ENCODE results near the gene ACSF3. TPM values are rescaled to one million over a fixed set of nuclear protein-coding genes. Genes with fewer than 3 reads are reported as not detected.
A peak's percentile ranks its signal among the peaks of the same experiment; 100 is the strongest.
"Not testable (repeated sequence)": the region's sequence is repeated elsewhere in the genome, so short reads cannot be mapped to it uniquely, and the experiment has no call there.

Gene ACSF3
- total RNA-seq, 3 donors from 2014 or later (not counting 1 experiment from before 2014, with no cell fraction given) = 45.0 to 71.4 (median 51.6) TPM

- no peaks in the 10 kb centered on the region for H3K27me3 ChIP-seq (ENCODE audit: control insufficient read depth, insufficient read depth, low read length)
- H3K4me1 Mint-ChIP-seq = peaks cover 0 to 11% of the 10 kb centered on the region in 2 donors
- no peaks in the 10 kb centered on the region for H3K36me3 Mint-ChIP-seq
- intact Hi-C loops (cut with micrococcal nuclease) = no loop called here
- H3K4me1 ChIP-seq (ENCODE audit: control insufficient read depth, insufficient read depth, low read length) = no peaks in the 10 kb centered on the region
- peak; percentile 52 to 70 (median 54) for ATAC-seq
- H3K4me3 Mint-ChIP-seq = no peak overlapping the region
- no peak overlapping the region for H3K27ac Mint-ChIP-seq
- H3K27ac ChIP-seq (ENCODE audit: low read length) = no peak overlapping the region
- no peaks in the 10 kb centered on the region for H3K36me3 ChIP-seq (ENCODE audit: control insufficient read depth, insufficient read depth, low read length)
- TF ChIP-seq, protein P1, sequence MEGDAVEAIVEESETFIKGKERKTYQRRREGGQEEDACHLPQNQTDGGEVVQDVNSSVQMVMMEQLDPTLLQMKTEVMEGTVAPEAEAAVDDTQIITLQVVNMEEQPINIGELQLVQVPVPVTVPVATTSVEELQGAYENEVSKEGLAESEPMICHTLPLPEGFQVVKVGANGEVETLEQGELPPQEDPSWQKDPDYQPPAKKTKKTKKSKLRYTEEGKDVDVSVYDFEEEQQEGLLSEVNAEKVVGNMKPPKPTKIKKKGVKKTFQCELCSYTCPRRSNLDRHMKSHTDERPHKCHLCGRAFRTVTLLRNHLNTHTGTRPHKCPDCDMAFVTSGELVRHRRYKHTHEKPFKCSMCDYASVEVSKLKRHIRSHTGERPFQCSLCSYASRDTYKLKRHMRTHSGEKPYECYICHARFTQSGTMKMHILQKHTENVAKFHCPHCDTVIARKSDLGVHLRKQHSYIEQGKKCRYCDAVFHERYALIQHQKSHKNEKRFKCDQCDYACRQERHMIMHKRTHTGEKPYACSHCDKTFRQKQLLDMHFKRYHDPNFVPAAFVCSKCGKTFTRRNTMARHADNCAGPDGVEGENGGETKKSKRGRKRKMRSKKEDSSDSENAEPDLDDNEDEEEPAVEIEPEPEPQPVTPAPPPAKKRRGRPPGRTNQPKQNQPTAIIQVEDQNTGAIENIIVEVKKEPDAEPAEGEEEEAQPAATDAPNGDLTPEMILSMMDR (IDR thresholded peaks at IDR 0.05) = no peak
- no peaks in the 10 kb centered on the region for H3K9me3 ChIP-seq (ENCODE audit: control insufficient read depth, insufficient read depth, low read length)
- H3K4me3 ChIP-seq (ENCODE audit: low read length) = no peak overlapping the region
- no peaks in the 10 kb centered on the region for H3K9me3 Mint-ChIP-seq
- WGBS (ENCODE audit: insufficient coverage) = 81% methylated on average over 48 of the region's 48 CpGs
- H3K27me3 Mint-ChIP-seq (ENCODE audit: low read depth in 2 of 2) = no peaks in the 10 kb centered on the region
- DNase-seq = peak in 1 of 2 donors; percentile 51
These were observed 91.5 kb downstream of the ACSF3 start for GRCh38 chr16:89184933-89185794.

DNA sequence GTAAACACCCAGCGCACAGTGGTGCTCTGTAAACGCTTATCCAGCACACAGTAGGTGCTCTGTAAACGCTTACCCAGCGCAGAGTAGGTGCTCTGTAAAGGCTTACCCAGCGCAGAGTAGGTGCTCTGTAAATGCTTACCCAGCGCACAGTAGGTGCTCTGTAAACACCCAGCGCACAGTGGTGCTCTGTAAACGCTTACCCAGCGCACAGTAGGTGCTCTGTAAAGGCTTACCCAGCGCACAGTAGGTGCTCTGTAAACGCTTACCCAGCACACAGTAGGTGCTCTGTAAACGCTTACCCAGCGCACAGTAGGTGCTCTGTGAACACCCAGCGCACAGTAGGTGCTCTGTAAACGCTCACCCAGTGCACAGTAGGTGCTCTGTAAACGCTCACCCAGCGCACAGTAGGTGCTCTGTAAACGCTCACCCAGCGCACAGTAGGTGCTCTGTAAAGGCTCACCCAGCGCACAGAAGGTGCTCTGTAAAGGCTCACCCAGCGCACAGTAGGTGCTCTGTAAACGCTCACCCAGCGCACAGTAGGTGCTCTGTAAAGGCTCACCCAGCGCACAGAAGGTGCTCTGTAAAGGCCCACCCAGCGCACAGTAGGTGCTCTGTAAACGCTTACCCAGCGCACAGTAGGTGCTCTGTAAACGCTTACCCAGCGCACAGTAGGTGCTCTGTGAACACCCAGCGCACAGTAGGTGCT lies 92.4 kb downstream of the ACSF3 start:
- H3K27ac ChIP-seq (ENCODE audit: low read length); ATAC-seq; H3K27me3 Mint-ChIP-seq (ENCODE audit: low read depth in 2 of 2); H3K27ac Mint-ChIP-seq; DNase-seq; H3K4me3 ChIP-seq (ENCODE audit: low read length); H3K27me3 ChIP-seq (ENCODE audit: control insufficient read depth, insufficient read depth, low read length); H3K4me3 Mint-ChIP-seq; H3K36me3 Mint-ChIP-seq; intact Hi-C loops (cut with micrococcal nuclease); H3K36me3 ChIP-seq (ENCODE audit: control insufficient read depth, insufficient read depth, low read length); H3K9me3 ChIP-seq (ENCODE audit: control insufficient read depth, insufficient read depth, low read length); H3K4me1 ChIP-seq (ENCODE audit: control insufficient read depth, insufficient read depth, low read length); H3K9me3 Mint-ChIP-seq: not testable (repeated sequence)
- H3K4me1 Mint-ChIP-seq = peaks cover 0 to 11% of the 10 kb centered on the region in 2 donors
- 94% methylated on average over 30 of the region's 30 CpGs for WGBS (ENCODE audit: insufficient coverage)

DNA sequence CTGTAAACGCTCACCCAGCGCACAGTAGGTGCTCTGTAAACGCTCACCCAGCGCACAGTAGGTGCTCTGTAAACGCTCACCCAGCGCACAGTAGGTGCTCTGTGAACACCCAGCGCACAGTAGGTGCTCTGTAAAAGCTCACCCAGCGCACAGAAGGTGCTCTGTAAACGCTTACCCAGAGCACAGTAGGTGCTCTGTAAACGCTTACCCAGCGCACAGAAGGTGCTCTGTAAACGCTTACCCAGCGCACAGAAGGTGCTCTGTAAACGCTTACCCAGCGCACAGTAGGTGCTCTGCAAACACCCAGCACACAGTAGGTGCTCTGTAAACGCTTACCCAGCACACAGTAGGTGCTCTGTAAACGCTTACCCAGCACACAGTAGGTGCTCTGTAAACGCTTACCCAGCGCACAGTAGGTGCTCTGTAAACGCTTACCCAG lies 93.0 kb downstream of the ACSF3 start:
- H3K4me3 Mint-ChIP-seq; H3K9me3 ChIP-seq (ENCODE audit: control insufficient read depth, insufficient read depth, low read length); H3K9me3 Mint-ChIP-seq; intact Hi-C loops (cut with micrococcal nuclease); ATAC-seq; H3K27me3 ChIP-seq (ENCODE audit: control insufficient read depth, insufficient read depth, low read length); H3K27ac ChIP-seq (ENCODE audit: low read length); H3K36me3 ChIP-seq (ENCODE audit: control insufficient read depth, insufficient read depth, low read length); H3K27ac Mint-ChIP-seq; H3K4me1 ChIP-seq (ENCODE audit: control insufficient read depth, insufficient read depth, low read length); H3K4me3 ChIP-seq (ENCODE audit: low read length); H3K27me3 Mint-ChIP-seq (ENCODE audit: low read depth in 2 of 2); H3K36me3 Mint-ChIP-seq: not testable (repeated sequence)
- 94% methylated on average over 20 of the region's 20 CpGs for WGBS (ENCODE audit: insufficient coverage)
- H3K4me1 Mint-ChIP-seq = peaks cover 0 to 11% of the 10 kb centered on the region in 2 donors
- peak in 1 of 2 donors; percentile 11 for DNase-seq

DNA sequence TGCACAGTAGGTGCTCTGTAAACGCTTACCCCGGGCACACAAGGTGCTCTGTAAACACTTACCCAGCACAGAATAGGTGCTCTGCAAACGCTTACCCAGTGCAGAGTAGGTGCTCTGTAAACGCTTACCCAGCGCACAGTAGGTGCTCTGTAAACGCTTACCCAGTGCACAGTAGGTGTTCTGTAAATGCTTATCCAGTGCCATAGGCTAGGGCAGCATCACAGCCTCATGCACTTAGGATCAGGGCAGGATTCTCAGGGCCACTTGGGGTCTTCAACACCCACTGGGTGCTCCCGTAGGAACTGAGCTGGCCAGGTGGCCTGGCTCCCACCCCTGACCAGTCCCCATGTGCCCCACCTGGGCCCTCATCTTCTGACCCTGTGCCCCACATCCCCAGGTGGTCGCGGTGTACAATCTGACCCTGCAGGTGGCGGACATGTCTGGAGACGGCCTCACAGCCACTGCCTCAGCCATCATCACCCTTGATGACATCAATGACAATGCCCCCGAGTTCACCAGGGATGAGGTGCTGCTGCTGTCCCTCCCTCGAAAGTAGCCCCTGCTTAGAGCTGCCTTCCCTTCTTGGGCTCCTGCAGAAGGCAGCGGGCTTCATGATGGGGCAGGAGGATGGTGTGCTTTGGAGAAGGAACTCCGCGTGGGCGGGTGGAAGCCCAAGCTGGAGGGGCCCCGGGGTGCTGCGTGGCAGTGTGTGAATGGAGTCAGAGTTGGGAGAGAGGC lies 93.5 kb downstream of the ACSF3 start:
- intact Hi-C loops (cut with micrococcal nuclease) = no loop called here
- H3K4me1 Mint-ChIP-seq = peaks cover 0 to 11% of the 10 kb centered on the region in 2 donors
- ATAC-seq (peak; percentile 61 to 73 (median 64)), DNase-seq (peak in 1 of 2 donors; percentile 56)
- H3K36me3 Mint-ChIP-seq = no peaks in the 10 kb centered on the region
- H3K27ac Mint-ChIP-seq = peak overlapping the region; percentile 60 to 88
- 61% methylated on average over 19 of the region's 19 CpGs for WGBS (ENCODE audit: insufficient coverage)
- Histone ChIP-seq H3K27me3 (ENCODE audit: control insufficient read depth, insufficient read depth, low read length) (no peaks in the 10 kb centered on the region), H3K4me3 (ENCODE audit: low read length) (no peak overlapping the region), H3K36me3 (ENCODE audit: control insufficient read depth, insufficient read depth, low read length) (no peaks in the 10 kb centered on the region), H3K9me3 (ENCODE audit: control insufficient read depth, insufficient read depth, low read length) (no peaks in the 10 kb centered on the region), H3K4me1 (ENCODE audit: control insufficient read depth, insufficient read depth, low read length) (no peaks in the 10 kb centered on the region), H3K27ac (ENCODE audit: low read length) (no peak overlapping the region)
- TF ChIP-seq, protein P1 (IDR thresholded peaks at IDR 0.05) = no peak
- H3K9me3 Mint-ChIP-seq = no peaks in the 10 kb centered on the region
- H3K27me3 Mint-ChIP-seq (ENCODE audit: low read depth in 2 of 2) = no peaks in the 10 kb centered on the region
- no peak overlapping the region for H3K4me3 Mint-ChIP-seq

All from natural killer cell (primary cell).